ENCODE data around the gene CACNA2D4.

The CACNA2D4 gene

GRCh38 chr12:1778911-1779310 lies 139.5 kb downstream of the CACNA2D4 start:
- Histone ChIP-seq H3K4me1 (peaks cover 18% of the 10 kb centered on the region), H2AFZ (no peak overlapping the region), H3K27ac (no peak overlapping the region), H3K36me3 (ENCODE audit: control insufficient read depth, insufficient read depth, low read length) (no peaks in the 10 kb centered on the region), H3K79me2 (peaks cover 21% of the 10 kb centered on the region), H3K9ac (no peak overlapping the region), H3K27me3 (ENCODE audit: control insufficient read depth, insufficient read depth, low read length) (no peaks in the 10 kb centered on the region), H3K9me3 (ENCODE audit: control insufficient read depth, low read length) (no peaks in the 10 kb centered on the region), H3K4me2 (ENCODE audit: low read length) (no peak overlapping the region), H3K4me3 (ENCODE audit: low read depth, low read length) (no peak overlapping the region)
- TF ChIP-seq CTCF (IDR thresholded peaks at IDR 0.05) = no peak

- Histone ChIP-seq H3K36me3 (ENCODE audit: control insufficient read depth, insufficient read depth, low read length) (no peaks in the 10 kb centered on the region), H2AFZ (no peak overlapping the region), H3K79me2 (peaks cover 21% of the 10 kb centered on the region), H3K4me3 (ENCODE audit: low read depth, low read length) (no peak overlapping the region), H3K4me1 (peaks cover 19% of the 10 kb centered on the region), H3K9ac (no peak overlapping the region), H3K4me2 (ENCODE audit: low read length) (no peak overlapping the region), H3K27me3 (ENCODE audit: control insufficient read depth, insufficient read depth, low read length) (no peaks in the 10 kb centered on the region), H3K9me3 (ENCODE audit: control insufficient read depth, low read length) (no peaks in the 10 kb centered on the region), H3K27ac (no peak overlapping the region)
- TF ChIP-seq CTCF (IDR thresholded peaks at IDR 0.05) = no peak
Measured at GRCh38 chr12:1777798-1778197, 140.7 kb downstream of the CACNA2D4 start.

GRCh38 chr12:1776170-1776921 lies 142.1 kb downstream of the CACNA2D4 start:
- no peaks in the 10 kb centered on the region for H3K9me3 ChIP-seq (ENCODE audit: control insufficient read depth, low read length)

GRCh38 chr12:1773937-1774655 lies 144.4 kb downstream of the CACNA2D4 start:
- no peaks in the 10 kb centered on the region for H3K36me3 ChIP-seq (ENCODE audit: control insufficient read depth, insufficient read depth, low read length)

More at GRCh38 chr12:1776170-1776921, 142.1 kb downstream of the CACNA2D4 start:
- no peaks in the 10 kb centered on the region for H3K27me3 ChIP-seq (ENCODE audit: control insufficient read depth, insufficient read depth, low read length)
- H3K36me3 ChIP-seq (ENCODE audit: control insufficient read depth, insufficient read depth, low read length) = no peaks in the 10 kb centered on the region
- no peak overlapping the region for H3K9ac ChIP-seq
- TF ChIP-seq CTCF (IDR thresholded peaks at IDR 0.05) = no peak
- no peak overlapping the region for H2AFZ ChIP-seq
- H3K27ac ChIP-seq = no peak overlapping the region
- H3K4me1 ChIP-seq = peaks cover 19% of the 10 kb centered on the region
- no peak overlapping the region for H3K4me2 ChIP-seq (ENCODE audit: low read length)
- no peak overlapping the region for H3K4me3 ChIP-seq (ENCODE audit: low read depth, low read length)
- peaks cover 18% of the 10 kb centered on the region for H3K79me2 ChIP-seq

More at GRCh38 chr12:1773937-1774655, 144.4 kb downstream of the CACNA2D4 start:
- Histone ChIP-seq H3K27me3 (ENCODE audit: control insufficient read depth, insufficient read depth, low read length) (no peaks in the 10 kb centered on the region), H3K9me3 (ENCODE audit: control insufficient read depth, low read length) (no peaks in the 10 kb centered on the region), H3K27ac (peak overlapping the region; percentile 53), H3K4me2 (ENCODE audit: low read length) (no peak overlapping the region), H2AFZ (no peak overlapping the region), H3K4me1 (peaks cover 9% of the 10 kb centered on the region), H3K4me3 (ENCODE audit: low read depth, low read length) (no peak overlapping the region), H3K79me2 (peaks cover 18% of the 10 kb centered on the region), H3K9ac (no peak overlapping the region)
- TF ChIP-seq CTCF (IDR thresholded peaks at IDR 0.05) = no peak
